A549 (cell line): ENCODE data around the gene TSPAN4. TPM values are rescaled to one million over a fixed set of nuclear protein-coding genes. Genes with fewer than 3 reads are reported as not detected.
A peak's percentile ranks its signal among the peaks of the same experiment; 100 is the strongest.

Source experiments
- ATAC-seq, 2 experiments: fragments of 200-7000 bp in 1 of 2; fragments of >200 bp in 1 of 2; cut with Nextera tagmentation in 1 of 2; cut with Tn5 transposase in 1 of 2; 3 replicates each; pipeline versions ENCODE4 v1.8.0 to v1.9.1; 2018 to 2020; ENCODE audit warnings: mild to moderate bottlenecking in 1 of 2, moderate library complexity in 1 of 2
- CTCF ChIA-PET: fragments of 300-600 bp; sonication (Branson Sonifier 250); formaldehyde crosslinking; extraction: SDS; loops from one replicate; lab custom pipeline; 2021; ENCODE audit warnings: antibody characterized with exemption, inconsistent platforms; lab: Yijun Ruan, JAX
- POLR2A ChIA-PET: fragments of 350-600 bp; formaldehyde crosslinking; extraction: SDS; loops from one replicate; lab custom pipeline; 2021; ENCODE audit warnings: antibody characterized with exemption, inconsistent platforms; lab: Yijun Ruan, JAX
- DNase-seq, 2 experiments: peaks; one replicate each; pipeline versions ENCODE4 v3.0.0 to v3.0.0-alpha.2; 2011 to 2016; ENCODE audit warnings: low read depth in 1 of 2, low spot score in 1 of 2
- FAIRE-seq: peaks from 2 replicates; lab custom pipeline; 2011; peaks lifted over from hg19 to GRCh38; lab: Jason Lieb, UNC
- H3K27ac ChIP-seq, 2 experiments: fragments of >200 bp; sonication (Bioruptor Twin); formaldehyde crosslinking; 3 replicates each; pipeline ENCODE4 v1.5.1; 2016 to 2017
- H3K4me1 ChIP-seq: fragments of >200 bp; sonication (Bioruptor Twin); formaldehyde crosslinking; 3 replicates; pipeline ENCODE4 v1.6.1; 2016
- H3K4me2 ChIP-seq: fragments of >200 bp; sonication (Bioruptor Twin); formaldehyde crosslinking; 3 replicates; pipeline ENCODE4 v1.6.1; 2016
- H3K4me3 ChIP-seq: fragments of >200 bp; sonication (Bioruptor Twin); formaldehyde crosslinking; 3 replicates; pipeline ENCODE4 v1.5.1; 2016
- H3K9me3 ChIP-seq: fragments of >200 bp; sonication (Bioruptor Twin); formaldehyde crosslinking; 3 replicates; pipeline ENCODE4 v1.6.1; 2016
- CHD2 ChIP-seq: fragments of 150-350 bp; IDR thresholded peaks from 2 replicates; pipeline ENCODE4 v1.6.1; 2014; ENCODE audit warnings: low read length; ENCODE audit not compliant: partially characterized antibody
- FOSL2 ChIP-seq, 2 experiments: fragments of 450-650 bp in 1 of 2; fragments of >200 bp in 1 of 2; sonication (Bioruptor Twin) in 1 of 2; formaldehyde crosslinking; IDR thresholded peaks; 2 replicates each; pipeline versions ENCODE4 v1.5.0 to v1.6.1; 2016 to 2020; ENCODE audit warnings: mild to moderate bottlenecking in 1 of 2, moderate library complexity in 1 of 2
- KDM1A ChIP-seq: fragments of 200-600 bp; sonication (generic); IDR thresholded peaks from 2 replicates; pipeline ENCODE4 v1.6.1; 2016; ENCODE audit warnings: low read depth, mild to moderate bottlenecking
- KDM5A ChIP-seq: fragments of 200-600 bp; sonication (generic); IDR thresholded peaks from 2 replicates; pipeline ENCODE4 v1.6.1; 2016; ENCODE audit warnings: antibody characterized with exemption, mild to moderate bottlenecking
- MYC ChIP-seq: IDR thresholded peaks from 2 replicates; pipeline ENCODE4 v1.6.1; 2012; ENCODE audit warnings: mild to moderate bottlenecking, inconsistent platforms, low read length, improper control_type of control experiment, borderline replicate concordance
- PBX3 ChIP-seq: IDR thresholded peaks from 2 replicates; pipeline ENCODE4 v1.6.1; 2012
- POLR2AphosphoS2 ChIP-seq: conservative IDR thresholded peaks from 2 replicates; pipeline ENCODE4 v1.6.1; 2012; ENCODE audit warnings: low read length, improper control_type of control experiment, inconsistent platforms
- RCOR1 ChIP-seq: fragments of 150-350 bp; IDR thresholded peaks from 2 replicates; pipeline ENCODE4 v1.6.1; 2014; ENCODE audit warnings: antibody characterized with exemption, low read length, low read depth
- REST ChIP-seq: fragments of 200-600 bp; sonication (generic); IDR thresholded peaks from 2 replicates; pipeline ENCODE4 v1.6.1; 2016; ENCODE audit warnings: antibody characterized with exemption, mild to moderate bottlenecking, moderate library complexity
- WGBS: methylation state at CpG from one replicate; pipeline ENCODE4 v1.1.6; 2017; ENCODE audit errors: missing lambda C conversion rate; 5-methylcytosine and 5-hydroxymethylcytosine counted together
- polyA plus RNA-seq, 4 experiments: library from polyadenylated mRNA; depleted of rRNA in 3 of 4; stranded (reverse); fragments of >200 nt; fragmentation: RNase III in 1 of 4; extraction: RNeasy Plus Mini Kit Qiagen cat#74134 plus additional on column Dnase treatment in 1 of 4; gene quantifications; 2 replicates in 3 of 4; 3 replicates in 1 of 4; pipeline ENCODE4 v1.2.3, GENCODE V29; 2011 to 2017

TSPAN4 gene
- polyA plus RNA-seq, 2 of the 4 experiments (the other 2 are of a cell fraction) = 83.5 to 145 TPM

- no peak overlapping the region for H3K4me2 ChIP-seq
- ChIA-PET POLR2A (interaction anchor here (1.6 kb wide), 1 partner anchor 11 kb away, joined by 4 read pairs; no protein-coding TSS in a partner anchor), CTCF (interaction anchor here (0.7 to 1.8 kb wide), 3 partner anchors 9 to 20 kb away, joined by 3 to 4 read pairs (median 4); partner anchors contain the start of gene CD151)
- DNase-seq = no peak
- TF ChIP-seq PBX3 (peak; percentile 53; the same call in 1 of the 2 replicates), FOSL2 (IDR thresholded peaks at IDR 0.05) (no peak), FOSL2 (CRISPR knock-in tag; IDR thresholded peaks at IDR 0.05) (no peak), RCOR1 (no peak), KDM1A (no peak)
- TF ChIP-seq, all 56 proteins: peak for 1
- peaks cover 61% of the 10 kb centered on the region for H3K4me1 ChIP-seq
- 94% methylated on average over 26 of the region's 53 CpGs for WGBS
- H3K9me3 ChIP-seq = no peaks in the 10 kb centered on the region
- FAIRE-seq (no peak), ATAC-seq (no peak)
- H3K4me3 ChIP-seq = no peak overlapping the region
- H3K27ac ChIP-seq = no peak overlapping the region
These were observed 19.0 kb upstream of the TSPAN4 start for GRCh38 chr11:823441-824291.

GRCh38 chr11:824292-824880 lies 18.3 kb upstream of the TSPAN4 start:
- H3K9me3 ChIP-seq = no peaks in the 10 kb centered on the region
- peaks cover 57% of the 10 kb centered on the region for H3K4me1 ChIP-seq
- FAIRE-seq = no peak
- CTCF ChIA-PET = interaction anchor here (0.7 to 1.5 kb wide), 3 partner anchors 10 to 19 kb away, joined by 3 to 6 read pairs (median 4); no protein-coding TSS in a partner anchor
- POLR2A ChIA-PET = interaction anchor here (1.6 kb wide), 1 partner anchor 10 kb away, joined by 4 read pairs; no protein-coding TSS in a partner anchor
- no peak for ATAC-seq
- no peak overlapping the region for H3K4me2 ChIP-seq
- 95% methylated on average over 43 of the region's 59 CpGs for WGBS
- TF ChIP-seq CHD2 (no peak), MYC (no peak)
- no peak overlapping the region for H3K27ac ChIP-seq
- H3K4me3 ChIP-seq = no peak overlapping the region
- DNase-seq = no peak

- CTCF ChIA-PET = interaction anchor here (0.7 to 1.5 kb wide), 3 partner anchors 9 to 19 kb away, joined by 3 to 6 read pairs (median 4); no protein-coding TSS in a partner anchor
- no peak for TF ChIP-seq REST
- TF ChIP-seq POLR2AphosphoS2 = peak; percentile 55
- peak; percentile 60 for TF ChIP-seq PBX3
- TF ChIP-seq KDM5A = no peak
- TF ChIP-seq, all 56 proteins: peak for 2
- H3K4me1 ChIP-seq = peaks cover 59% of the 10 kb centered on the region
- H3K9me3 ChIP-seq = no peaks in the 10 kb centered on the region
- no peak overlapping the region for H3K4me3 ChIP-seq
- ATAC-seq (no peak), DNase-seq (no peak), FAIRE-seq (no peak)
- peak overlapping the region in 1 of 2 experiments; percentile 88; a peak in 2 of 6 replicates for H3K27ac ChIP-seq
- 72% methylated on average over 11 of the region's 11 CpGs for WGBS
- POLR2A ChIA-PET = interaction anchor here (1.6 kb wide), 1 partner anchor 10 kb away, joined by 4 read pairs; no protein-coding TSS in a partner anchor
- H3K4me2 ChIP-seq = peak overlapping the region; percentile 87
These were observed 17.7 kb upstream of the TSPAN4 start for GRCh38 chr11:824942-825341.
